Neural cell (in vitro differentiated cells): Measurements from ENCODE around the gene ADGRL1. TPM values are rescaled to one million over a fixed set of nuclear protein-coding genes. Genes with fewer than 3 reads are reported as not detected.

Experiments used
- polyA plus RNA-seq: library from polyadenylated mRNA; depleted of rRNA; stranded (reverse); fragments of >200 nt; gene quantifications from 2 replicates; pipeline ENCODE4 v1.2.3, GENCODE V29; 2014
- small RNA-seq, 3 experiments: library from RNA; depleted of rRNA; stranded (forward); fragments of <200 nt; gene quantifications; one replicate each; pipeline ENCODE3, GENCODE V24; 2012

ADGRL1 gene
- polyA plus RNA-seq, 1 donor from 2014 or later = 22.2 TPM

Small RNAs within 50 kb of the gene (small RNA-seq; reads per million reads assigned to genes)
- 0 reads per million in 3 experiments for gene RN7SL231P

Other genes with a start within 250 kb of the ADGRL1 start
- 2.2 and 3.0 TPM in 2 replicates for gene RFX1, start 199.8 kb downstream of the ADGRL1 start, polyA plus RNA-seq
- not detected in 2 replicates for gene RLN3, start 178.0 kb downstream of the ADGRL1 start, polyA plus RNA-seq
- 1.0 and 1.6 TPM in 2 replicates for gene IL27RA, start 174.4 kb downstream of the ADGRL1 start, polyA plus RNA-seq
- gene PALM3, start 144.1 kb downstream of the ADGRL1 start, polyA plus RNA-seq = 0.33 TPM in 1 of 2 replicates, not detected in the other
- gene MISP3, start 133.4 kb downstream of the ADGRL1 start, polyA plus RNA-seq = 3.7 and 8.2 TPM in 2 replicates
- gene C19orf67, start 120.4 kb downstream of the ADGRL1 start, polyA plus RNA-seq = not detected in 2 replicates
- 32.4 and 38.1 TPM in 2 replicates for gene SAMD1, start 115.4 kb downstream of the ADGRL1 start, polyA plus RNA-seq
- gene PRKACA, start 88.4 kb downstream of the ADGRL1 start, polyA plus RNA-seq = 11.7 and 28.1 TPM in 2 replicates
- gene ASF1B, start 69.6 kb downstream of the ADGRL1 start, polyA plus RNA-seq = 0.32 and 0.34 TPM in 2 replicates
- 0.51 and 0.96 TPM in 2 replicates for gene ADGRE5, start 175.3 kb upstream of the ADGRL1 start, polyA plus RNA-seq
- gene DDX39A, start 213.2 kb upstream of the ADGRL1 start, polyA plus RNA-seq = 76.4 and 79.2 TPM in 2 replicates
- gene PKN1, start 227.1 kb upstream of the ADGRL1 start, polyA plus RNA-seq = 64.4 and 84.4 TPM in 2 replicates